K562 (cell line): Measurements from ENCODE around the gene SUOX. TPM values are rescaled to one million over a fixed set of nuclear protein-coding genes. Genes with fewer than 3 reads are reported as not detected.

ENCODE experiments used
- ATAC-seq: fragments of 200-7000 bp; cut with Tn5 transposase; 3 replicates; pipeline ENCODE4 v1.9.1; 2020; ENCODE audit warnings: moderate library complexity
- BruUV-seq: library from RNA; stranded (reverse); fragments of 400-500 nt; replicated peaks from 2 replicates; lab custom pipeline; 2021; lab: Mats Ljungman, UMichigan
- CTCF ChIA-PET: fragments of 300-600 bp; formaldehyde crosslinking; extraction: SDS; loops from one replicate; lab custom pipeline; 2021; ENCODE audit warnings: low intra/inter-chr PET ratio; lab: Yijun Ruan, JAX
- POLR2A ChIA-PET: fragments of 300-600, 350-650 bp; sonication (Branson Sonifier 250); formaldehyde crosslinking; extraction: SDS; loops from one replicate; lab custom pipeline; 2021; ENCODE audit warnings: antibody characterized with exemption, inconsistent platforms; lab: Yijun Ruan, JAX
- DNase-seq, 4 experiments: peaks; one replicate each; pipeline versions ENCODE4 v3.0.0 to v3.0.0-alpha.2; 2011 to 2018; ENCODE audit warnings: low spot score in 3 of 4, mixed read lengths in 3 of 4; ENCODE audit errors: extremely low read depth in 1 of 4
- FAIRE-seq: peaks from 2 replicates; lab custom pipeline; 2011; peaks lifted over from hg19 to GRCh38; lab: Jason Lieb, UNC
- H2AFZ ChIP-seq: 2 replicates; pipeline ENCODE4 v1.6.0; 2011; ENCODE audit warnings: low read depth, low read length, control low read depth, inconsistent platforms
- H3K27ac ChIP-seq: fragments of 200-600 bp; 3 replicates; pipeline ENCODE4 v1.8.0; 2011; ENCODE audit warnings: low read depth, mild to moderate bottlenecking, control low read depth, inconsistent platforms, low read length, moderate library complexity, mixed read lengths; ENCODE audit errors: extremely low read depth
- H3K27me3 ChIP-seq, 2 experiments: fragments of 300-600 bp in 1 of 2; 2 replicates in 1 of 2; 3 replicates in 1 of 2; pipeline versions ENCODE4 v1.6.0 to v1.8.0; 2011; ENCODE audit warnings: inconsistent platforms in 2 of 2, low read length in 2 of 2, mild to moderate bottlenecking in 1 of 2, mixed read lengths in 1 of 2, moderate library complexity in 1 of 2; ENCODE audit not compliant: control insufficient read depth in 2 of 2, insufficient read depth in 2 of 2
- H3K36me3 ChIP-seq: fragments of 300-600 bp; 3 replicates; pipeline ENCODE4 v1.8.0; 2011; ENCODE audit warnings: mild to moderate bottlenecking, low read length, inconsistent platforms; ENCODE audit not compliant: control insufficient read depth, insufficient read depth
- H3K4me1 ChIP-seq, 2 experiments: fragments of 200-600 bp in 1 of 2; replicated peaks in 1 of 2; 2 replicates in 1 of 2; 3 replicates in 1 of 2; pipeline versions ENCODE4 v1.5.1 to v1.8.0; 2011; ENCODE audit warnings: inconsistent platforms in 2 of 2, low read length in 2 of 2, mild to moderate bottlenecking in 1 of 2, mixed read lengths in 1 of 2, moderate library complexity in 1 of 2; ENCODE audit not compliant: control insufficient read depth in 2 of 2, insufficient read depth in 2 of 2
- H3K4me2 ChIP-seq: 2 replicates; pipeline ENCODE4 v1.6.1; 2011; ENCODE audit warnings: low read length, control low read depth, inconsistent platforms, mixed read lengths; ENCODE audit not compliant: insufficient read depth
- H3K4me3 ChIP-seq: fragments of 200-600 bp; sonication (generic), shearing (Covaris generic); 2 replicates; pipeline ENCODE4 v1.5.1; 2016; ENCODE audit warnings: control low read depth, inconsistent platforms
- H3K79me2 ChIP-seq: fragments of 200-600 bp; 3 replicates; pipeline ENCODE4 v1.8.0; 2011; ENCODE audit warnings: low read length, inconsistent platforms; ENCODE audit not compliant: control insufficient read depth, insufficient read depth
- H3K9ac ChIP-seq, 2 experiments: 2 replicates each; pipeline versions ENCODE4 v1.6.0 to v1.6.1; 2011; ENCODE audit warnings: low read depth in 2 of 2, low read length in 2 of 2, control low read depth in 1 of 2, inconsistent platforms in 1 of 2, mild to moderate bottlenecking in 1 of 2, mixed read lengths in 1 of 2; ENCODE audit not compliant: insufficient read depth in 1 of 2
- H3K9me1 ChIP-seq: one replicate; pipeline ENCODE4 v1.6.0; 2011; ENCODE audit warnings: inconsistent platforms, mild to moderate bottlenecking, low read length, moderate library complexity; ENCODE audit not compliant: control insufficient read depth, insufficient read depth
- H3K9me3 ChIP-seq: replicated peaks from 2 replicates; pipeline ENCODE4 v1.5.1; 2011; ENCODE audit warnings: low read depth, low read length, inconsistent platforms; ENCODE audit not compliant: control insufficient read depth, insufficient read depth
- H4K20me1 ChIP-seq: replicated peaks from 2 replicates; pipeline ENCODE4 v1.6.1; 2011; ENCODE audit warnings: low read length, inconsistent platforms, mixed read lengths; ENCODE audit not compliant: control insufficient read depth, insufficient read depth
- CCAR2 ChIP-seq: fragments of 200-400 bp; formaldehyde crosslinking; IDR thresholded peaks from 2 replicates; pipeline ENCODE4 v1.6.1; 2017; ENCODE audit warnings: mild to moderate bottlenecking, low read depth, low read length
- MCM5 ChIP-seq: fragments of 450-650 bp; IDR thresholded peaks from 2 replicates; pipeline ENCODE4 v1.6.1; 2016; ENCODE audit warnings: low read depth
- NFXL1 ChIP-seq: fragments of 450-650 bp; formaldehyde crosslinking; IDR thresholded peaks from 2 replicates; pipeline ENCODE4 v1.4.0; 2021; ENCODE audit warnings: mild to moderate bottlenecking
- SOX6 ChIP-seq: fragments of 450-650 bp; IDR thresholded peaks from 2 replicates; pipeline ENCODE4 v1.6.1; 2014; ENCODE audit warnings: mild to moderate bottlenecking
- TCF7 ChIP-seq: sonication (generic); IDR thresholded peaks from 2 replicates; pipeline ENCODE4 v1.6.1; 2016; ENCODE audit warnings: antibody characterized with exemption, borderline replicate concordance
- ZNF764 ChIP-seq: fragments of 250-450 bp; sonication (Bioruptor Pico); IDR thresholded peaks from 2 replicates; pipeline ENCODE4 v1.4.0; 2020; ENCODE audit warnings: low read depth, mild to moderate bottlenecking, moderate library complexity
- WGBS: fragments of 100-300 bp; shearing (Covaris generic); methylation state at CpG from one replicate; pipeline ENCODE4 v1.1.6; 2016; ENCODE audit warnings: low coverage, mixed read lengths; ENCODE audit not compliant: insufficient coverage; ENCODE audit errors: missing lambda C conversion rate; 5-methylcytosine and 5-hydroxymethylcytosine counted together
- in situ Hi-C: fragments of 300-500 bp; cut with MboI; formaldehyde crosslinking; loops from 4 replicates; pipeline ENCODE4 v1.15.0; 2018; ENCODE audit warnings: inconsistent platforms, mixed read lengths
- intact Hi-C: fragments of 100-400 bp; cut with micrococcal nuclease; formaldehyde crosslinking; loops from 2 replicates; pipeline ENCODE4 v1.14.2; 2022
- polyA plus RNA-seq, 8 experiments: library from polyadenylated mRNA; depleted of rRNA in 4 of 8; stranded (reverse) in 5 of 8; unstranded in 3 of 8; fragments of >200 nt; fragmentation: Nextera tagmentation in 2 of 8; fragmentation: Illumina TruSeq in 1 of 8; extraction: Ambion mirVana in 2 of 8; extraction: Trizol in 1 of 8; gene quantifications; 2 replicates each; pipeline versions ENCODE4 v1.2.1 to v1.2.3, GENCODE V29; 2011 to 2014; ENCODE audit warnings: inconsistent platforms in 1 of 8, missing spikeins in 1 of 8
- total RNA-seq, 7 experiments: library from RNA; depleted of rRNA in 6 of 7; stranded (reverse); fragments of >200 nt in 6 of 7; fragmentation: Illumina TruSeq in 2 of 7; extraction: Trizol in 2 of 7; gene quantifications; 2 replicates each; pipeline versions ENCODE4 v1.2.1 to v1.2.3, GENCODE V29; 2011 to 2021; ENCODE audit warnings: low replicate concordance in 1 of 7
- TF ChIP-seq, protein P1 (sequence below), 2 experiments: fragments of 450-650 bp; formaldehyde crosslinking in 1 of 2; IDR thresholded peaks; 2 replicates each; pipeline versions ENCODE4 v1.4.0 to v1.6.1; 2014 to 2020; ENCODE audit warnings: mild to moderate bottlenecking in 2 of 2, borderline replicate concordance in 1 of 2, low read depth in 1 of 2

Gene SUOX
- total and polyA plus RNA-seq, 9 of the 15 experiments (the other 6 are each of a cell fraction or from before 2014, with no cell fraction given): 9.2 to 39.7 (median 25.4) TPM

DNA sequence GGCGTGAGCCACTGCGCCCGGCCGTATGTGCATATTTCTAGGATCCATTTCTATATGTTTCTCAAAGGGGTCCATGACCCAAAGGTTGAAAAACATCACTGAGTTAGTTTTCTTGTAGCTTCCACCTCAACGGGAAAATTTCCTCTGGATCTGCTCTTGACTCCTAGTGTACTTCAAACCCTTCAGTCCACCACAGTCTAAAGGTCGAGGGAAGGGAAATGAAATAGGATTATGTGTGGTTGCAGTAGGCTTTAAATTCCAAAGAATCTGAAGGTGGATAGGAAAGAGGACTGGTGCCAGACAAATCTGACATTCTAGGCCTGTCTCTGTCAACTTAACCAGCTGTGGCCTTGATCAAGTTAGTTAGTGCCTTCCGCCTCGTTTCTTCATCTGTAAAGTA is 1.7 kb upstream of the SUOX start:
- intact Hi-C loops: no loop called here
- H3K27ac ChIP-seq: no peak overlapping the region
- ATAC-seq: no peak
- peaks cover 46% of the 10 kb centered on the region for H3K36me3 ChIP-seq
- no peak for DNase-seq
- BruUV-seq: no TSS peak
- no peak overlapping the region for H2AFZ ChIP-seq
- H3K27me3 ChIP-seq: no peaks in the 10 kb centered on the region
- H3K4me2 ChIP-seq: no peak overlapping the region
- no peaks in the 10 kb centered on the region for H3K9me1 ChIP-seq
- H3K9ac ChIP-seq: no peak overlapping the region
- TF ChIP-seq MCM5 (no peak), TCF7 (no peak), NFXL1 (CRISPR knock-in tag) (no peak), SOX6 (no peak), CCAR2 (no peak), ZNF764 (CRISPR knock-in tag) (no peak)
- TF ChIP-seq, protein P1, sequence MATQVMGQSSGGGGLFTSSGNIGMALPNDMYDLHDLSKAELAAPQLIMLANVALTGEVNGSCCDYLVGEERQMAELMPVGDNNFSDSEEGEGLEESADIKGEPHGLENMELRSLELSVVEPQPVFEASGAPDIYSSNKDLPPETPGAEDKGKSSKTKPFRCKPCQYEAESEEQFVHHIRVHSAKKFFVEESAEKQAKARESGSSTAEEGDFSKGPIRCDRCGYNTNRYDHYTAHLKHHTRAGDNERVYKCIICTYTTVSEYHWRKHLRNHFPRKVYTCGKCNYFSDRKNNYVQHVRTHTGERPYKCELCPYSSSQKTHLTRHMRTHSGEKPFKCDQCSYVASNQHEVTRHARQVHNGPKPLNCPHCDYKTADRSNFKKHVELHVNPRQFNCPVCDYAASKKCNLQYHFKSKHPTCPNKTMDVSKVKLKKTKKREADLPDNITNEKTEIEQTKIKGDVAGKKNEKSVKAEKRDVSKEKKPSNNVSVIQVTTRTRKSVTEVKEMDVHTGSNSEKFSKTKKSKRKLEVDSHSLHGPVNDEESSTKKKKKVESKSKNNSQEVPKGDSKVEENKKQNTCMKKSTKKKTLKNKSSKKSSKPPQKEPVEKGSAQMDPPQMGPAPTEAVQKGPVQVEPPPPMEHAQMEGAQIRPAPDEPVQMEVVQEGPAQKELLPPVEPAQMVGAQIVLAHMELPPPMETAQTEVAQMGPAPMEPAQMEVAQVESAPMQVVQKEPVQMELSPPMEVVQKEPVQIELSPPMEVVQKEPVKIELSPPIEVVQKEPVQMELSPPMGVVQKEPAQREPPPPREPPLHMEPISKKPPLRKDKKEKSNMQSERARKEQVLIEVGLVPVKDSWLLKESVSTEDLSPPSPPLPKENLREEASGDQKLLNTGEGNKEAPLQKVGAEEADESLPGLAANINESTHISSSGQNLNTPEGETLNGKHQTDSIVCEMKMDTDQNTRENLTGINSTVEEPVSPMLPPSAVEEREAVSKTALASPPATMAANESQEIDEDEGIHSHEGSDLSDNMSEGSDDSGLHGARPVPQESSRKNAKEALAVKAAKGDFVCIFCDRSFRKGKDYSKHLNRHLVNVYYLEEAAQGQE (IDR thresholded peaks at IDR 0.05; ENCODE audit: borderline replicate concordance): no peak
- TF ChIP-seq, protein P1 (CRISPR knock-in tag; IDR thresholded peaks at IDR 0.05; ENCODE audit: low read depth): no peak
- no peaks in the 10 kb centered on the region for H3K9me3 ChIP-seq
- POLR2A ChIA-PET: interaction anchor here (1.2 to 5.1 kb wide), 8 partner anchors 10 to 109 kb away, joined by 3 to 31 read pairs (median 6); partner anchors contain the start of genes IKZF4, PA2G4 and RAB5B
- H3K4me1 ChIP-seq: peaks cover 3 to 14% of the 10 kb centered on the region in 2 experiments; a peak in 4 of 5 replicates
- H4K20me1 ChIP-seq: no peaks in the 10 kb centered on the region
- H3K4me3 ChIP-seq: no peak overlapping the region
- no peak for FAIRE-seq
- WGBS: 76% methylated on average over 8 of the region's 8 CpGs
- in situ Hi-C loops: loop anchor here (5.0 kb wide), 1 partner anchor 37 kb away; no protein-coding TSS in a partner anchor
- CTCF ChIA-PET: interaction anchor here (1.2 to 3.7 kb wide), 4 partner anchors 34 to 257 kb away, joined by 4 to 35 read pairs (median 12); partner anchors contain the start of gene RPS26
- H3K79me2 ChIP-seq: peaks cover 19% of the 10 kb centered on the region
